ENCODE measurements around the gene BCAS4.
"Not testable (repeated sequence)": the region's sequence is repeated elsewhere in the genome, so short reads cannot be mapped to it uniquely, and the experiment has no call there.

GRCh38 chr20:50881759-50882424 lies 87.0 kb downstream of the BCAS4 start:
- TF ChIP-seq EP300, CTCF, POLR2A (IDR thresholded peaks at IDR 0.05): not testable (repeated sequence)
